ENCODE data around the gene CFAP410. TPM values are rescaled to one million over a fixed set of nuclear protein-coding genes. Genes with fewer than 3 reads are reported as not detected.
A peak's percentile ranks its signal among the peaks of the same experiment; 100 is the strongest.

Gene CFAP410
- total and polyA plus RNA-seq, 2 of the 13 experiments (the other 11 are each of a cell fraction or from before 2014, with no cell fraction given): 8.0 to 20.1 TPM

DNA sequence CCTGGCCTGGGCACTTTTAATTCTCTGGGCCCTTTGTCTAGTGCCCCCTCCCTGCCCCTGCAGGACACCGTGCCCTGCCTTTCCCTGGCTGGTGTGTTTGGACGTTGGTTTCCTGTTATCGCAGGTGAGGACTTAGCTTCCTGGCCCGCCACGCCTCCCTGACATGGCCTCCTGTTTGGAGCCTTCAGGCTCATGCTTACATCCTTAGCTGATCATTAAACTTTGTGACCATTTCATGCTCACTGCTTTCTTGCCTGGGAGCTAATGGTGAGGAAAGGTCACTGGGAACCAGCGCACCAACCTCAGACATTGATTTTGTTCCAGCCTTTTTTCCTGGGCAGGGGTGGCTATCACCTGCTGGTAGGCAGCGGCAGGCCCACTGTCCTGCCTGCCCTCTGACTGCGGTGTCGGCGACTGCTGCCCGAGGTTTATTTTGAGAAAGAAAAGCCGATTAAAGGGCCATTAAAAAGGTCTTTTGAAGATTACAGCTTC lies 35.7 kb downstream of the CFAP410 start (continued):
- TF ChIP-seq, protein P1, sequence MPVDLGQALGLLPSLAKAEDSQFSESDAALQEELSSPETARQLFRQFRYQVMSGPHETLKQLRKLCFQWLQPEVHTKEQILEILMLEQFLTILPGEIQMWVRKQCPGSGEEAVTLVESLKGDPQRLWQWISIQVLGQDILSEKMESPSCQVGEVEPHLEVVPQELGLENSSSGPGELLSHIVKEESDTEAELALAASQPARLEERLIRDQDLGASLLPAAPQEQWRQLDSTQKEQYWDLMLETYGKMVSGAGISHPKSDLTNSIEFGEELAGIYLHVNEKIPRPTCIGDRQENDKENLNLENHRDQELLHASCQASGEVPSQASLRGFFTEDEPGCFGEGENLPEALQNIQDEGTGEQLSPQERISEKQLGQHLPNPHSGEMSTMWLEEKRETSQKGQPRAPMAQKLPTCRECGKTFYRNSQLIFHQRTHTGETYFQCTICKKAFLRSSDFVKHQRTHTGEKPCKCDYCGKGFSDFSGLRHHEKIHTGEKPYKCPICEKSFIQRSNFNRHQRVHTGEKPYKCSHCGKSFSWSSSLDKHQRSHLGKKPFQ (CRISPR knock-in tag; IDR thresholded peaks at IDR 0.05; ENCODE audit: insufficient replicate concordance): no peak
- TF ChIP-seq ZBTB8A (CRISPR knock-in tag; IDR thresholded peaks at IDR 0.05; ENCODE audit: borderline replicate concordance, low read depth) (no peak), GATAD2A (CRISPR knock-in tag; IDR thresholded peaks at IDR 0.05) (peak; percentile 65), TBX3 (IDR thresholded peaks at IDR 0.05; ENCODE audit: borderline replicate concordance) (no peak), RXRA (CRISPR knock-in tag; IDR thresholded peaks at IDR 0.05) (peak; percentile 25; the same call in 1 of the 2 replicates), ZNF138 (CRISPR knock-in tag; IDR thresholded peaks at IDR 0.05; ENCODE audit: low read depth) (no peak), TMF1 (CRISPR knock-in tag; IDR thresholded peaks at IDR 0.05; ENCODE audit: low read depth) (no peak), ZFP41 (CRISPR knock-in tag; IDR thresholded peaks at IDR 0.05; ENCODE audit: borderline replicate concordance) (no peak), ZNF839 (CRISPR knock-in tag; IDR thresholded peaks at IDR 0.05; ENCODE audit: borderline replicate concordance) (no peak), FIP1L1 (IDR thresholded peaks at IDR 0.05; ENCODE audit: borderline replicate concordance, insufficient read depth, low read depth, low read length) (no peak), GABPB1 (CRISPR knock-in tag; IDR thresholded peaks at IDR 0.05) (0 out of 2 replicates have a peak, but pooled peaks have one; percentile 22), YY1 (IDR thresholded peaks at IDR 0.05; ENCODE audit: insufficient read depth, insufficient replicate concordance, low read depth, low read length) (peak; percentile 77), ZNF644 (CRISPR knock-in tag; IDR thresholded peaks at IDR 0.05; ENCODE audit: low read depth) (peak; percentile 47; the same call in 1 of the 2 replicates), ZMYM3 (CRISPR knock-in tag; IDR thresholded peaks at IDR 0.05) (no peak), HHEX (CRISPR knock-in tag; IDR thresholded peaks at IDR 0.05) (no peak), MXD4 (CRISPR knock-in tag; IDR thresholded peaks at IDR 0.05) (peak; percentile 31; the same call in 1 of the 2 replicates)
- TF ChIP-seq, protein P2, sequence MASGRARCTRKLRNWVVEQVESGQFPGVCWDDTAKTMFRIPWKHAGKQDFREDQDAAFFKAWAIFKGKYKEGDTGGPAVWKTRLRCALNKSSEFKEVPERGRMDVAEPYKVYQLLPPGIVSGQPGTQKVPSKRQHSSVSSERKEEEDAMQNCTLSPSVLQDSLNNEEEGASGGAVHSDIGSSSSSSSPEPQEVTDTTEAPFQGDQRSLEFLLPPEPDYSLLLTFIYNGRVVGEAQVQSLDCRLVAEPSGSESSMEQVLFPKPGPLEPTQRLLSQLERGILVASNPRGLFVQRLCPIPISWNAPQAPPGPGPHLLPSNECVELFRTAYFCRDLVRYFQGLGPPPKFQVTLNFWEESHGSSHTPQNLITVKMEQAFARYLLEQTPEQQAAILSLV (CRISPR knock-in tag; IDR thresholded peaks at IDR 0.05; ENCODE audit: borderline replicate concordance): no peak; the same call in 1 of the 2 replicates
- TF ChIP-seq, protein P3, sequence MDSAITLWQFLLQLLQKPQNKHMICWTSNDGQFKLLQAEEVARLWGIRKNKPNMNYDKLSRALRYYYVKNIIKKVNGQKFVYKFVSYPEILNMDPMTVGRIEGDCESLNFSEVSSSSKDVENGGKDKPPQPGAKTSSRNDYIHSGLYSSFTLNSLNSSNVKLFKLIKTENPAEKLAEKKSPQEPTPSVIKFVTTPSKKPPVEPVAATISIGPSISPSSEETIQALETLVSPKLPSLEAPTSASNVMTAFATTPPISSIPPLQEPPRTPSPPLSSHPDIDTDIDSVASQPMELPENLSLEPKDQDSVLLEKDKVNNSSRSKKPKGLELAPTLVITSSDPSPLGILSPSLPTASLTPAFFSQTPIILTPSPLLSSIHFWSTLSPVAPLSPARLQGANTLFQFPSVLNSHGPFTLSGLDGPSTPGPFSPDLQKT (CRISPR knock-in tag; IDR thresholded peaks at IDR 0.05; ENCODE audit: borderline replicate concordance): no peak
- TF ChIP-seq, protein P4, sequence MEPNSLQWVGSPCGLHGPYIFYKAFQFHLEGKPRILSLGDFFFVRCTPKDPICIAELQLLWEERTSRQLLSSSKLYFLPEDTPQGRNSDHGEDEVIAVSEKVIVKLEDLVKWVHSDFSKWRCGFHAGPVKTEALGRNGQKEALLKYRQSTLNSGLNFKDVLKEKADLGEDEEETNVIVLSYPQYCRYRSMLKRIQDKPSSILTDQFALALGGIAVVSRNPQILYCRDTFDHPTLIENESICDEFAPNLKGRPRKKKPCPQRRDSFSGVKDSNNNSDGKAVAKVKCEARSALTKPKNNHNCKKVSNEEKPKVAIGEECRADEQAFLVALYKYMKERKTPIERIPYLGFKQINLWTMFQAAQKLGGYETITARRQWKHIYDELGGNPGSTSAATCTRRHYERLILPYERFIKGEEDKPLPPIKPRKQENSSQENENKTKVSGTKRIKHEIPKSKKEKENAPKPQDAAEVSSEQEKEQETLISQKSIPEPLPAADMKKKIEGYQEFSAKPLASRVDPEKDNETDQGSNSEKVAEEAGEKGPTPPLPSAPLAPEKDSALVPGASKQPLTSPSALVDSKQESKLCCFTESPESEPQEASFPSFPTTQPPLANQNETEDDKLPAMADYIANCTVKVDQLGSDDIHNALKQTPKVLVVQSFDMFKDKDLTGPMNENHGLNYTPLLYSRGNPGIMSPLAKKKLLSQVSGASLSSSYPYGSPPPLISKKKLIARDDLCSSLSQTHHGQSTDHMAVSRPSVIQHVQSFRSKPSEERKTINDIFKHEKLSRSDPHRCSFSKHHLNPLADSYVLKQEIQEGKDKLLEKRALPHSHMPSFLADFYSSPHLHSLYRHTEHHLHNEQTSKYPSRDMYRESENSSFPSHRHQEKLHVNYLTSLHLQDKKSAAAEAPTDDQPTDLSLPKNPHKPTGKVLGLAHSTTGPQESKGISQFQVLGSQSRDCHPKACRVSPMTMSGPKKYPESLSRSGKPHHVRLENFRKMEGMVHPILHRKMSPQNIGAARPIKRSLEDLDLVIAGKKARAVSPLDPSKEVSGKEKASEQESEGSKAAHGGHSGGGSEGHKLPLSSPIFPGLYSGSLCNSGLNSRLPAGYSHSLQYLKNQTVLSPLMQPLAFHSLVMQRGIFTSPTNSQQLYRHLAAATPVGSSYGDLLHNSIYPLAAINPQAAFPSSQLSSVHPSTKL (CRISPR knock-in tag; IDR thresholded peaks at IDR 0.05): peak; percentile 27; the same call in 1 of the 2 replicates
